GM12878 (cell line): ENCODE measurements around the gene EPHA4. TPM values are rescaled to one million over a fixed set of nuclear protein-coding genes. Genes with fewer than 3 reads are reported as not detected.

Source experiments
- ATF7 ChIP-seq: fragments of 450-650 bp; IDR thresholded peaks from 2 replicates; pipeline ENCODE4 v1.6.1; 2016; ENCODE audit warnings: low read depth, mild to moderate bottlenecking
- BRCA1 ChIP-seq: IDR thresholded peaks from 2 replicates; pipeline ENCODE4 v1.6.1; 2011; ENCODE audit warnings: low read depth, low read length, improper control_type of control experiment
- CHD4 ChIP-seq: fragments of 200-600 bp; sonication (generic); IDR thresholded peaks from 2 replicates; pipeline ENCODE4 v1.6.1; 2016; ENCODE audit warnings: mild to moderate bottlenecking
- CREB1 ChIP-seq: IDR thresholded peaks from 2 replicates; pipeline ENCODE4 v1.6.1; 2012; ENCODE audit warnings: low read depth, mild to moderate bottlenecking, inconsistent platforms
- CREM ChIP-seq: IDR thresholded peaks from 2 replicates; pipeline ENCODE4 v1.6.1; 2014; ENCODE audit warnings: antibody characterized with exemption, low read depth
- DPF2 ChIP-seq: fragments of 450-650 bp; IDR thresholded peaks from 2 replicates; pipeline ENCODE4 v1.6.1; 2017; ENCODE audit warnings: mild to moderate bottlenecking
- EGR1 ChIP-seq, 2 experiments: IDR thresholded peaks; 1 replicate in 1 of 2; 2 replicates in 1 of 2; pipeline ENCODE4 v1.6.1; 2011 to 2012; ENCODE audit warnings: low read depth in 2 of 2, low read length in 2 of 2, borderline replicate concordance in 1 of 2, mild to moderate bottlenecking in 1 of 2, moderate library complexity in 1 of 2
- FOS ChIP-seq: IDR thresholded peaks from 3 replicates; pipeline ENCODE4 v1.6.1; 2011; ENCODE audit warnings: borderline replicate concordance; ENCODE audit not compliant: insufficient read length; ENCODE audit errors: extremely low read depth
- FOXM1 ChIP-seq: IDR thresholded peaks from 2 replicates; pipeline ENCODE4 v1.6.1; 2012; ENCODE audit warnings: low read depth, mild to moderate bottlenecking, inconsistent platforms, low read length, moderate library complexity
- HCFC1 ChIP-seq: fragments of 150-350 bp; IDR thresholded peaks from 2 replicates; pipeline ENCODE4 v1.6.1; 2014; ENCODE audit warnings: low read length
- IKZF1 ChIP-seq: fragments of 450-650 bp; conservative IDR thresholded peaks from 2 replicates; pipeline ENCODE4 v1.6.1; 2017; ENCODE audit warnings: antibody characterized with exemption, mild to moderate bottlenecking
- IRF3 ChIP-seq: fragments of 450-650 bp; IDR thresholded peaks from 2 replicates; pipeline ENCODE4 v1.6.1; 2014; ENCODE audit warnings: mild to moderate bottlenecking
- MAX ChIP-seq: IDR thresholded peaks from 2 replicates; pipeline ENCODE4 v1.6.1; 2012; ENCODE audit warnings: low read depth, low read length, improper control_type of control experiment
- MTA2 ChIP-seq: fragments of 450-650 bp; IDR thresholded peaks from 2 replicates; pipeline ENCODE4 v1.6.1; 2016; ENCODE audit warnings: low read depth, mild to moderate bottlenecking, moderate library complexity
- PKNOX1 ChIP-seq: fragments of 450-650 bp; IDR thresholded peaks from 2 replicates; pipeline ENCODE4 v1.6.1; 2016; ENCODE audit warnings: mild to moderate bottlenecking
- POLR2A ChIP-seq: IDR thresholded peaks from 2 replicates; pipeline ENCODE4 v1.6.1; 2011; ENCODE audit warnings: low read depth, mild to moderate bottlenecking, low read length
- RELB ChIP-seq: fragments of 450-650 bp; IDR thresholded peaks from 2 replicates; pipeline ENCODE4 v1.6.1; 2017; ENCODE audit warnings: low read depth, mild to moderate bottlenecking, moderate library complexity
- SP1 ChIP-seq: IDR thresholded peaks from one replicate; pipeline ENCODE4 v1.6.1; 2011; ENCODE audit warnings: low read depth, low read length
- TBL1XR1 ChIP-seq: IDR thresholded peaks from 2 replicates; pipeline ENCODE4 v1.6.1; 2012; ENCODE audit warnings: low read depth, low read length, improper control_type of control experiment
- ZNF207 ChIP-seq: fragments of 450-650 bp; IDR thresholded peaks from 2 replicates; pipeline ENCODE4 v1.6.1; 2014; ENCODE audit warnings: antibody characterized with exemption, mild to moderate bottlenecking, borderline replicate concordance
- polyA plus RNA-seq, 11 experiments: library from polyadenylated mRNA; depleted of rRNA in 4 of 11; unstranded in 6 of 11; stranded (reverse) in 5 of 11; fragments of >200 nt; fragmentation: Nextera tagmentation in 4 of 11; fragmentation: Illumina TruSeq in 1 of 11; extraction: Ambion mirVana in 4 of 11; extraction: Trizol in 1 of 11; gene quantifications; 1 replicate in 1 of 11; 2 replicates in 10 of 11; pipeline versions ENCODE4 v1.2.1 to v1.2.3, GENCODE V29; 2011 to 2016; ENCODE audit warnings: inconsistent platforms in 2 of 11, missing spikeins in 2 of 11, low read depth in 1 of 11
- total RNA-seq, 4 experiments: library from RNA; depleted of rRNA in 3 of 4; stranded (reverse); fragments of >200 nt in 3 of 4; fragmentation: Illumina TruSeq in 1 of 4; extraction: Trizol in 1 of 4; gene quantifications; 2 replicates each; pipeline versions ENCODE4 v1.2.1 to v1.2.3, GENCODE V29; 2013 to 2021
- TF ChIP-seq, protein P1 (sequence below): fragments of 450-650 bp; IDR thresholded peaks from 2 replicates; pipeline ENCODE4 v1.6.1; 2016; ENCODE audit warnings: mild to moderate bottlenecking
- TF ChIP-seq, protein P2 (sequence below): fragments of 450-650 bp; formaldehyde crosslinking; IDR thresholded peaks from 2 replicates; pipeline ENCODE4 v1.5.0; 2022; ENCODE audit warnings: mild to moderate bottlenecking, missing genetic modification characterization

EPHA4 gene
- total and polyA plus RNA-seq, 10 of the 15 experiments (the other 5 are each of a cell fraction or from before 2014, with no cell fraction given) = 0.06 to 1.5 (median 0.33) TPM; not detected in 1

DNA sequence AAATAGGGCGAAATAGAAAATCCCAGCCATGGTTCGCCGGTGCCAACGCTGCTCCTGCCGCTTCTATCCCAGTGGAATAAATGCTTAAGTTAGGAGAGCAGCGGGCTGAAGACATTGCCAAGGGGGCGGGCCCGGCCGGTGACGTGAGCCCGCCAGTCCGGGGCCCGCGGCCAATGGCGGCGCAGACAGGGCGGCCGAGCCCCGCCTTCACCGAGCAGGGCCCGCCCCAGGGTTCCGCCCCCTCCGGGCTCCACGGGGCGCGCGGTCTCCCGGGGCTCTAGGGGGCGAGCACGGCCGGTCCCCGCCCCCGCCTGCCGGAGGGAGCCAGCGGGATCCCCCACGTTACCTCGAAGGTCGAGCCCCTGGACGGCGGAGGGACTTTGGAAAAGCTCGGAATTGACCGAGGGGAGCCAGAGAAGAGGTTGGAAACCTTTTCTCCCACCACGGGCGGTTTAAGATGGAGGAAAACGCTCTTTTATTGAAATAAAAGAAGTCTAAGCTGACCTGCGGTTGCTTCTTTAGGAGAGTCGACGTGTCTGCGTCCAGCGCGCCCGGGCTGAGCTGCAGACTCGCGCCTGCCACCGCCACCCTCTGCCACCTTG lies at the start of gene EPHA4 (continued):
- TF ChIP-seq ZNF207 (no peak), CREB1 (peak; percentile 81), MTA2 (no peak), POLR2A (no peak), IRF3 (no peak; the same call in 1 of the 2 replicates), HCFC1 (no peak), CHD4 (no peak), MAX (0 out of 2 replicates have a peak, but pooled peaks have one; percentile 2), ATF7 (no peak), BRCA1 (no peak), IKZF1 (peak; percentile 63), PKNOX1 (peak; percentile 95), DPF2 (peak; percentile 82), FOS (no peak), FOXM1 (no peak), EGR1 (IDR thresholded peaks at IDR 0.05; ENCODE audit: borderline replicate concordance in 1 of 2, low read depth in 2 of 2, low read length in 2 of 2) (peak in 1 of 2 experiments; percentile 36; a peak in 1 of 3 replicates), CREM (peak; percentile 33; the same call in 1 of the 2 replicates), SP1 (peak; percentile 78), TBL1XR1 (no peak), RELB (no peak)
- TF ChIP-seq, protein P1, sequence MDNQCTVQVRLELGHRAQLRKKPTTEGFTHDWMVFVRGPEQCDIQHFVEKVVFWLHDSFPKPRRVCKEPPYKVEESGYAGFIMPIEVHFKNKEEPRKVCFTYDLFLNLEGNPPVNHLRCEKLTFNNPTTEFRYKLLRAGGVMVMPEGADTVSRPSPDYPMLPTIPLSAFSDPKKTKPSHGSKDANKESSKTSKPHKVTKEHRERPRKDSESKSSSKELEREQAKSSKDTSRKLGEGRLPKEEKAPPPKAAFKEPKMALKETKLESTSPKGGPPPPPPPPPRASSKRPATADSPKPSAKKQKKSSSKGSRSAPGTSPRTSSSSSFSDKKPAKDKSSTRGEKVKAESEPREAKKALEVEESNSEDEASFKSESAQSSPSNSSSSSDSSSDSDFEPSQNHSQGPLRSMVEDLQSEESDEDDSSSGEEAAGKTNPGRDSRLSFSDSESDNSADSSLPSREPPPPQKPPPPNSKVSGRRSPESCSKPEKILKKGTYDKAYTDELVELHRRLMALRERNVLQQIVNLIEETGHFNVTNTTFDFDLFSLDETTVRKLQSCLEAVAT = no peak
- TF ChIP-seq, protein P2, sequence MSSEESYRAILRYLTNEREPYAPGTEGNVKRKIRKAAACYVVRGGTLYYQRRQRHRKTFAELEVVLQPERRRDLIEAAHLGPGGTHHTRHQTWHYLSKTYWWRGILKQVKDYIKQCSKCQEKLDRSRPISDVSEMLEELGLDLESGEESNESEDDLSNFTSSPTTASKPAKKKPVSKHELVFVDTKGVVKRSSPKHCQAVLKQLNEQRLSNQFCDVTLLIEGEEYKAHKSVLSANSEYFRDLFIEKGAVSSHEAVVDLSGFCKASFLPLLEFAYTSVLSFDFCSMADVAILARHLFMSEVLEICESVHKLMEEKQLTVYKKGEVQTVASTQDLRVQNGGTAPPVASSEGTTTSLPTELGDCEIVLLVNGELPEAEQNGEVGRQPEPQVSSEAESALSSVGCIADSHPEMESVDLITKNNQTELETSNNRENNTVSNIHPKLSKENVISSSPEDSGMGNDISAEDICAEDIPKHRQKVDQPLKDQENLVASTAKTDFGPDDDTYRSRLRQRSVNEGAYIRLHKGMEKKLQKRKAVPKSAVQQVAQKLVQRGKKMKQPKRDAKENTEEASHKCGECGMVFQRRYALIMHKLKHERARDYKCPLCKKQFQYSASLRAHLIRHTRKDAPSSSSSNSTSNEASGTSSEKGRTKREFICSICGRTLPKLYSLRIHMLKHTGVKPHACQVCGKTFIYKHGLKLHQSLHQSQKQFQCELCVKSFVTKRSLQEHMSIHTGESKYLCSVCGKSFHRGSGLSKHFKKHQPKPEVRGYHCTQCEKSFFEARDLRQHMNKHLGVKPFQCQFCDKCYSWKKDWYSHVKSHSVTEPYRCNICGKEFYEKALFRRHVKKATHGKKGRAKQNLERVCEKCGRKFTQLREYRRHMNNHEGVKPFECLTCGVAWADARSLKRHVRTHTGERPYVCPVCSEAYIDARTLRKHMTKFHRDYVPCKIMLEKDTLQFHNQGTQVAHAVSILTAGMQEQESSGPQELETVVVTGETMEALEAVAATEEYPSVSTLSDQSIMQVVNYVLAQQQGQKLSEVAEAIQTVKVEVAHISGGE = no peak
